ENCODE measurements around the gene IFT172. TPM values are rescaled to one million over a fixed set of nuclear protein-coding genes. Genes with fewer than 3 reads are reported as not detected.
A peak's percentile ranks its signal among the peaks of the same experiment; 100 is the strongest.
"Not testable (repeated sequence)": the region's sequence is repeated elsewhere in the genome, so short reads cannot be mapped to it uniquely, and the experiment has no call there.

The IFT172 gene
- polyA plus RNA-seq (2013, experiment 1 of 2) = 8.4 TPM
- polyA plus RNA-seq (2013, experiment 2 of 2) = 8.7 TPM

- H3K4ac ChIP-seq (ENCODE audit: low read length) = no peak within 1 kb of the TSS
- H3K27ac ChIP-seq (replicated peaks; ENCODE audit: low read length) = no peak within 1 kb of the TSS
- H4K91ac ChIP-seq (ENCODE audit: low read depth, low read length, poor library complexity) = no peak within 1 kb of the TSS
- peak; percentile 98 for DNase-seq (ENCODE audit: low spot score)
- no peak within 1 kb of the TSS for H3K14ac ChIP-seq (ENCODE audit: low read length)
- no peaks in the 10 kb centered on the region for H3K9me3 ChIP-seq (replicated peaks in 1 of 2; ENCODE audit: control insufficient read depth in 2 of 2, insufficient read depth in 1 of 2, low read depth in 1 of 2, low read length in 2 of 2)
- no peak within 1 kb of the TSS for H2AK5ac ChIP-seq (ENCODE audit: low read depth, low read length)
- H3K4me1 ChIP-seq (ENCODE audit: control insufficient read depth in 2 of 2, insufficient read depth in 1 of 2, low read depth in 1 of 2, low read length in 2 of 2) = peaks cover 6 to 13% of the 10 kb centered on the region in 2 donors
- no CpG with 5 or more reads among the region's 43 CpGs for WGBS, 2 donors (ENCODE audit: extremely low coverage in 2 of 2, insufficient read length in 2 of 2, insufficient replicate concordance in 1 of 2)
- peak within 1 kb of the TSS; percentile 71 for H3K9ac ChIP-seq (ENCODE audit: low read depth, low read length, poor library complexity)
- peaks cover 0 to 7% (median 4%) of the 10 kb centered on the region in 3 experiments for H3K27me3 ChIP-seq (ENCODE audit: control insufficient read depth in 3 of 3, insufficient read depth in 3 of 3, low read depth in 1 of 3, low read length in 3 of 3)
- no peak within 1 kb of the TSS for H4K8ac ChIP-seq (ENCODE audit: low read depth, low read length)
- H3K79me1 ChIP-seq (ENCODE audit: low read depth, low read length) = peaks cover 3% of the 10 kb centered on the region
- H2BK15ac ChIP-seq (ENCODE audit: low read length) = no peak within 1 kb of the TSS
- H3K23ac ChIP-seq (ENCODE audit: low read depth, low read length, poor library complexity) = no peak within 1 kb of the TSS
- H2BK120ac ChIP-seq (ENCODE audit: low read depth, low read length) = no peak within 1 kb of the TSS
- peaks cover 0 to 2% of the 10 kb centered on the region in 2 donors for H3K36me3 ChIP-seq (replicated peaks in 1 of 2; ENCODE audit: control insufficient read depth in 2 of 2, insufficient read depth in 2 of 2, low read length in 2 of 2)
- H3K4me3 ChIP-seq (ENCODE audit: low read length in 2 of 2) = peak within 1 kb of the TSS; percentile 54 to 92
- no peak within 1 kb of the TSS for H3K18ac ChIP-seq (ENCODE audit: low read length)
- peak within 1 kb of the TSS; percentile 94 for H3K4me2 ChIP-seq (ENCODE audit: insufficient read depth, low read length, poor library complexity, severe bottlenecking)
- peak within 1 kb of the TSS; percentile 80 for H2AFZ ChIP-seq (ENCODE audit: low read length)
- no peak within 1 kb of the TSS for H2BK12ac ChIP-seq (ENCODE audit: low read length)
- no peak within 1 kb of the TSS for H2BK5ac ChIP-seq (ENCODE audit: low read length)
These were observed at the start of gene IFT172 for GRCh38 chr2:27489498-27490397. Gene IFT172, minus strand, starts transcription at chr2:27489743. Its CDS starts 90 bp downstream, at chr2:27489653.

GRCh38 chr2:27538839-27539450, 49.4 kb upstream of the IFT172 start:
- H2AFZ ChIP-seq (ENCODE audit: low read length) = not testable (repeated sequence)

GRCh38 chr2:27537287-27537686, 47.7 kb upstream of the IFT172 start:
- Histone ChIP-seq H3K9ac (ENCODE audit: low read depth, low read length, poor library complexity) (no peak overlapping the region), H3K23ac (ENCODE audit: low read depth, low read length, poor library complexity) (no peak overlapping the region), H2BK5ac (ENCODE audit: low read length) (no peak overlapping the region), H3K14ac (ENCODE audit: low read length) (no peak overlapping the region), H3K4me1 (ENCODE audit: control insufficient read depth in 2 of 2, insufficient read depth in 1 of 2, low read depth in 1 of 2, low read length in 2 of 2) (peaks cover 0 to 2% of the 10 kb centered on the region in 2 donors), H2AK5ac (ENCODE audit: low read depth, low read length) (no peak overlapping the region), H4K91ac (ENCODE audit: low read depth, low read length, poor library complexity) (no peak overlapping the region), H3K9me3 (replicated peaks in 1 of 2; ENCODE audit: control insufficient read depth in 2 of 2, insufficient read depth in 1 of 2, low read depth in 1 of 2, low read length in 2 of 2) (peaks cover 0 to 4% of the 10 kb centered on the region in 2 donors), H3K79me1 (ENCODE audit: low read depth, low read length) (no peaks in the 10 kb centered on the region), H3K27ac (replicated peaks; ENCODE audit: low read length) (no peak overlapping the region), H3K18ac (ENCODE audit: low read length) (no peak overlapping the region), H2BK15ac (ENCODE audit: low read length) (no peak overlapping the region), H3K4ac (ENCODE audit: low read length) (no peak overlapping the region), H2BK120ac (ENCODE audit: low read depth, low read length) (no peak overlapping the region), H3K27me3 (ENCODE audit: control insufficient read depth in 3 of 3, insufficient read depth in 3 of 3, low read depth in 1 of 3, low read length in 3 of 3) (peaks cover 0 to 19% (median 0%) of the 10 kb centered on the region in 3 experiments), H4K8ac (ENCODE audit: low read depth, low read length) (no peak overlapping the region), H3K4me2 (ENCODE audit: insufficient read depth, low read length, poor library complexity, severe bottlenecking) (no peak overlapping the region), H2BK12ac (ENCODE audit: low read length) (no peak overlapping the region), H2AFZ (ENCODE audit: low read length) (no peak overlapping the region), H3K4me3 (ENCODE audit: low read length in 2 of 2) (no peak overlapping the region), H3K36me3 (replicated peaks in 1 of 2; ENCODE audit: control insufficient read depth in 2 of 2, insufficient read depth in 2 of 2, low read length in 2 of 2) (no peaks in the 10 kb centered on the region)
- no CpG with 5 or more reads among the region's 4 CpGs for WGBS, 2 donors (ENCODE audit: extremely low coverage in 2 of 2, insufficient read length in 2 of 2, insufficient replicate concordance in 1 of 2)
- DNase-seq (ENCODE audit: low spot score) = no peak

More at GRCh38 chr2:27538839-27539450, 49.4 kb upstream of the IFT172 start:
- not testable (repeated sequence) for H2AK5ac ChIP-seq (ENCODE audit: low read depth, low read length); H3K79me1 ChIP-seq (ENCODE audit: low read depth, low read length); H3K36me3 ChIP-seq (replicated peaks in 1 of 2; ENCODE audit: control insufficient read depth in 2 of 2, insufficient read depth in 2 of 2, low read length in 2 of 2); H3K9me3 ChIP-seq (replicated peaks in 1 of 2; ENCODE audit: control insufficient read depth in 2 of 2, insufficient read depth in 1 of 2, low read depth in 1 of 2, low read length in 2 of 2); H3K4me3 ChIP-seq (ENCODE audit: low read length in 2 of 2); H2BK15ac ChIP-seq (ENCODE audit: low read length); H4K91ac ChIP-seq (ENCODE audit: low read depth, low read length, poor library complexity); H3K9ac ChIP-seq (ENCODE audit: low read depth, low read length, poor library complexity); H3K23ac ChIP-seq (ENCODE audit: low read depth, low read length, poor library complexity); H2BK5ac ChIP-seq (ENCODE audit: low read length); H3K27ac ChIP-seq (replicated peaks; ENCODE audit: low read length); DNase-seq (ENCODE audit: low spot score); H3K14ac ChIP-seq (ENCODE audit: low read length); H2BK12ac ChIP-seq (ENCODE audit: low read length); H3K4me2 ChIP-seq (ENCODE audit: insufficient read depth, low read length, poor library complexity, severe bottlenecking); H2BK120ac ChIP-seq (ENCODE audit: low read depth, low read length); H3K18ac ChIP-seq (ENCODE audit: low read length); H3K4ac ChIP-seq (ENCODE audit: low read length); H3K4me1 ChIP-seq (ENCODE audit: control insufficient read depth in 2 of 2, insufficient read depth in 1 of 2, low read depth in 1 of 2, low read length in 2 of 2); H4K8ac ChIP-seq (ENCODE audit: low read depth, low read length)
- peaks cover 0 to 23% (median 0%) of the 10 kb centered on the region in 3 experiments for H3K27me3 ChIP-seq (ENCODE audit: control insufficient read depth in 3 of 3, insufficient read depth in 3 of 3, low read depth in 1 of 3, low read length in 3 of 3)
- WGBS, 2 donors (ENCODE audit: extremely low coverage in 2 of 2, insufficient read length in 2 of 2, insufficient replicate concordance in 1 of 2) = no CpG with 5 or more reads among the region's 6 CpGs

GRCh38 chr2:27531983-27532382, 42.4 kb upstream of the IFT172 start:
- no peak for DNase-seq (ENCODE audit: low spot score)
- H3K27ac ChIP-seq (replicated peaks; ENCODE audit: low read length) = no peak overlapping the region
- H3K79me1 ChIP-seq (ENCODE audit: low read depth, low read length) = no peaks in the 10 kb centered on the region
- no peak overlapping the region for H3K23ac ChIP-seq (ENCODE audit: low read depth, low read length, poor library complexity)
- H2AK5ac ChIP-seq (ENCODE audit: low read depth, low read length) = no peak overlapping the region
- no peak overlapping the region for H3K4me2 ChIP-seq (ENCODE audit: insufficient read depth, low read length, poor library complexity, severe bottlenecking)
- H2BK15ac ChIP-seq (ENCODE audit: low read length) = no peak overlapping the region
- no peak overlapping the region for H2BK120ac ChIP-seq (ENCODE audit: low read depth, low read length)
- no peak overlapping the region for H3K9ac ChIP-seq (ENCODE audit: low read depth, low read length, poor library complexity)
- no peak overlapping the region for H2BK5ac ChIP-seq (ENCODE audit: low read length)
- no peaks in the 10 kb centered on the region for H3K36me3 ChIP-seq (replicated peaks in 1 of 2; ENCODE audit: control insufficient read depth in 2 of 2, insufficient read depth in 2 of 2, low read length in 2 of 2)
- no peak overlapping the region for H4K91ac ChIP-seq (ENCODE audit: low read depth, low read length, poor library complexity)
- peaks cover 0 to 2% of the 10 kb centered on the region in 2 donors for H3K4me1 ChIP-seq (ENCODE audit: control insufficient read depth in 2 of 2, insufficient read depth in 1 of 2, low read depth in 1 of 2, low read length in 2 of 2)
- no peak overlapping the region for H3K14ac ChIP-seq (ENCODE audit: low read length)
- H3K4me3 ChIP-seq (ENCODE audit: low read length in 2 of 2) = no peak overlapping the region
- H3K27me3 ChIP-seq (ENCODE audit: control insufficient read depth in 3 of 3, insufficient read depth in 3 of 3, low read depth in 1 of 3, low read length in 3 of 3) = peaks cover 0 to 11% (median 2%) of the 10 kb centered on the region in 3 experiments
- H2AFZ ChIP-seq (ENCODE audit: low read length) = no peak overlapping the region
- no peak overlapping the region for H3K4ac ChIP-seq (ENCODE audit: low read length)
- no CpG with 5 or more reads among the region's 2 CpGs for WGBS, 2 donors (ENCODE audit: extremely low coverage in 2 of 2, insufficient read length in 2 of 2, insufficient replicate concordance in 1 of 2)
- no peak overlapping the region for H4K8ac ChIP-seq (ENCODE audit: low read depth, low read length)
- H2BK12ac ChIP-seq (ENCODE audit: low read length) = no peak overlapping the region
- H3K9me3 ChIP-seq (replicated peaks in 1 of 2; ENCODE audit: control insufficient read depth in 2 of 2, insufficient read depth in 1 of 2, low read depth in 1 of 2, low read length in 2 of 2) = peaks cover 0 to 2% of the 10 kb centered on the region in 2 donors
- H3K18ac ChIP-seq (ENCODE audit: low read length) = no peak overlapping the region

Data from neuronal stem cell (in vitro differentiated cells).